ENCODE measurements around the gene HSD17B11. TPM values are rescaled to one million over a fixed set of nuclear protein-coding genes. Genes with fewer than 3 reads are reported as not detected.

HSD17B11 gene
- total and polyA plus RNA-seq, 2 donors (not counting 1 experiment from before 2014, with no cell fraction given): 26.5 to 62.2 TPM

- POLR2A ChIA-PET: no interaction called here
- Mint-ChIP-seq H3K27ac (no peak overlapping the region), H3K27me3 (no peaks in the 10 kb centered on the region), H3K4me3 (no peak overlapping the region), H3K4me1 (no peaks in the 10 kb centered on the region), H3K9me3 (ENCODE audit: insufficient read depth) (peaks cover 3% of the 10 kb centered on the region)
- DNase-seq (no peak), ATAC-seq (ENCODE audit: low read depth) (no peak)
- peaks cover 3 to 11% (median 3%) of the 10 kb centered on the region in 3 donors for H3K9me3 ChIP-seq (ENCODE audit: control extremely low read depth in 1 of 3, control insufficient read depth in 2 of 3, insufficient read depth in 1 of 3, low read length in 2 of 3)
- no peaks in the 10 kb centered on the region for H3K79me2 ChIP-seq (ENCODE audit: control insufficient read depth, insufficient read depth, low read length)
- H3K27ac ChIP-seq (ENCODE audit: low read length in 2 of 2): no peak overlapping the region
- CTCF ChIA-PET: no interaction called here
- H4K20me1 ChIP-seq (ENCODE audit: control insufficient read depth, insufficient read depth, low read length, poor library complexity, severe bottlenecking): no peaks in the 10 kb centered on the region
- no peaks in the 10 kb centered on the region for H3K27me3 ChIP-seq (replicated peaks in 1 of 4; ENCODE audit: control extremely low read depth in 1 of 4, control insufficient read depth in 3 of 4, insufficient read depth in 4 of 4, low read length in 3 of 4)
- WGBS (ENCODE audit: insufficient coverage): no CpG with 5 or more reads among the region's 2 CpGs
- no peak overlapping the region for H3K4me2 ChIP-seq (replicated peaks; ENCODE audit: low read depth, low read length, poor library complexity, severe bottlenecking)
- H3K9ac ChIP-seq (ENCODE audit: low read length): no peak overlapping the region
- no peaks in the 10 kb centered on the region for H3K4me1 ChIP-seq (ENCODE audit: control insufficient read depth in 2 of 2, insufficient read depth in 2 of 2, low read length in 2 of 2)
- peaks cover 4 to 55% of the 10 kb centered on the region in 2 experiments for H3K36me3 ChIP-seq (replicated peaks in 1 of 2; ENCODE audit: control extremely low read depth in 1 of 2, control insufficient read depth in 1 of 2, extremely low read depth in 1 of 2, insufficient read depth in 2 of 2, low read length in 1 of 2)
- intact Hi-C loops (cut with micrococcal nuclease): no loop called here
- no peak overlapping the region for H2AFZ ChIP-seq (ENCODE audit: insufficient read depth, low read depth, low read length, poor library complexity, severe bottlenecking)
- TF ChIP-seq CTCF (IDR thresholded peaks at IDR 0.05) (no peak), EZH2 (IDR thresholded peaks at IDR 0.05; ENCODE audit: borderline replicate concordance, insufficient read depth, low read depth, low read length, poor library complexity, severe bottlenecking) (no peak)
- no peak overlapping the region for H3K4me3 ChIP-seq (ENCODE audit: control extremely low read depth in 1 of 5, extremely low read depth in 1 of 5, insufficient read depth in 1 of 5, low read depth in 2 of 5, low read length in 4 of 5)
Measured at GRCh38 chr4:87339440-87339839, 51.5 kb downstream of the HSD17B11 start.

- Histone ChIP-seq H3K79me2 (ENCODE audit: control insufficient read depth, insufficient read depth, low read length) (no peaks in the 10 kb centered on the region), H3K9me3 (ENCODE audit: control extremely low read depth in 1 of 3, control insufficient read depth in 2 of 3, insufficient read depth in 1 of 3, low read length in 2 of 3) (peaks cover 6 to 21% (median 19%) of the 10 kb centered on the region in 3 donors), H3K36me3 (replicated peaks in 1 of 2; ENCODE audit: control extremely low read depth in 1 of 2, control insufficient read depth in 1 of 2, extremely low read depth in 1 of 2, insufficient read depth in 2 of 2, low read length in 1 of 2) (peaks cover 6 to 50% of the 10 kb centered on the region in 2 experiments), H3K27ac (ENCODE audit: low read length in 2 of 2) (no peak overlapping the region), H3K27me3 (replicated peaks in 1 of 4; ENCODE audit: control extremely low read depth in 1 of 4, control insufficient read depth in 3 of 4, insufficient read depth in 4 of 4, low read length in 3 of 4) (no peaks in the 10 kb centered on the region), H3K4me2 (replicated peaks; ENCODE audit: low read depth, low read length, poor library complexity, severe bottlenecking) (no peak overlapping the region), H3K4me1 (ENCODE audit: control insufficient read depth in 2 of 2, insufficient read depth in 2 of 2, low read length in 2 of 2) (no peaks in the 10 kb centered on the region), H3K4me3 (ENCODE audit: control extremely low read depth in 1 of 5, extremely low read depth in 1 of 5, insufficient read depth in 1 of 5, low read depth in 2 of 5, low read length in 4 of 5) (no peak overlapping the region), H2AFZ (ENCODE audit: insufficient read depth, low read depth, low read length, poor library complexity, severe bottlenecking) (no peak overlapping the region), H3K9ac (ENCODE audit: low read length) (no peak overlapping the region), H4K20me1 (ENCODE audit: control insufficient read depth, insufficient read depth, low read length, poor library complexity, severe bottlenecking) (no peaks in the 10 kb centered on the region)
- DNase-seq: no peak
- Mint-ChIP-seq H3K9me3 (ENCODE audit: insufficient read depth) (peaks cover 18% of the 10 kb centered on the region), H3K27ac (no peak overlapping the region), H3K4me3 (no peak overlapping the region), H3K4me1 (no peaks in the 10 kb centered on the region), H3K27me3 (no peaks in the 10 kb centered on the region)
- TF ChIP-seq CTCF (IDR thresholded peaks at IDR 0.05) (no peak), EZH2 (IDR thresholded peaks at IDR 0.05; ENCODE audit: borderline replicate concordance, insufficient read depth, low read depth, low read length, poor library complexity, severe bottlenecking) (no peak)
- ChIA-PET CTCF (no interaction called here), POLR2A (no interaction called here)
- no CpG with 5 or more reads among the region's 1 CpG for WGBS (ENCODE audit: insufficient coverage)
- intact Hi-C loops (cut with micrococcal nuclease): no loop called here
- ATAC-seq (ENCODE audit: low read depth): no peak
Measured at GRCh38 chr4:87337361-87337760, 53.6 kb downstream of the HSD17B11 start.
